IMR-90 (cell line): ENCODE data around the gene GPR65. TPM values are rescaled to one million over a fixed set of nuclear protein-coding genes. Genes with fewer than 3 reads are reported as not detected.

Experiments
- ATAC-seq: fragments of 200-7000 bp; cut with Tn5 transposase; 2 replicates; pipeline ENCODE4 v1.9.1; 2020; ENCODE audit warnings: low read depth, mild to moderate bottlenecking, moderate library complexity
- BruUV-seq: library from RNA; stranded (reverse); fragments of 400-500 nt; replicated peaks from 2 replicates; lab custom pipeline; 2021; lab: Mats Ljungman, UMichigan
- CTCF ChIA-PET: fragments of 300-600 bp; formaldehyde crosslinking; extraction: SDS; loops from one replicate; lab custom pipeline; 2021; ENCODE audit warnings: antibody characterized with exemption; lab: Yijun Ruan, JAX
- POLR2A ChIA-PET: fragments of 300-600 bp; sonication (Branson Sonifier 250); formaldehyde crosslinking; loops from one replicate; lab custom pipeline; 2022; ENCODE audit warnings: antibody characterized with exemption; ENCODE audit not compliant: unreplicated experiment; lab: Charles Lee
- DNase-seq: peaks from one replicate; pipeline ENCODE4 v3.0.0; 2013
- H2AFZ ChIP-seq: replicated peaks from 2 replicates; pipeline ENCODE3; 2013; ENCODE audit warnings: low read length, mild to moderate bottlenecking; ENCODE audit not compliant: poor library complexity
- H2AK5ac ChIP-seq: 2 replicates; pipeline ENCODE4 v1.6.1; 2013; ENCODE audit warnings: low read depth, low read length, inconsistent platforms
- H2AK9ac ChIP-seq: replicated peaks from 2 replicates; pipeline ENCODE3; 2013; ENCODE audit warnings: mild to moderate bottlenecking, low read depth, low read length, moderate library complexity; ENCODE audit not compliant: poor library complexity
- H2BK120ac ChIP-seq: 2 replicates; pipeline ENCODE4 v1.6.1; 2013; ENCODE audit warnings: low read depth, low read length, inconsistent platforms
- H2BK15ac ChIP-seq: 3 replicates; pipeline ENCODE4 v1.6.1; 2013; ENCODE audit warnings: low read depth, low read length, inconsistent platforms
- H2BK20ac ChIP-seq: 2 replicates; pipeline ENCODE4 v1.6.1; 2013; ENCODE audit warnings: low read depth, mild to moderate bottlenecking, inconsistent platforms, low read length, moderate library complexity
- H2BK5ac ChIP-seq: 2 replicates; pipeline ENCODE4 v1.6.1; 2013; ENCODE audit warnings: mild to moderate bottlenecking, low read depth, low read length, inconsistent platforms; ENCODE audit not compliant: poor library complexity, severe bottlenecking
- H3K14ac ChIP-seq: replicated peaks from 2 replicates; pipeline ENCODE4 v1.6.1; 2013; ENCODE audit warnings: low read depth, low read length, inconsistent platforms
- H3K18ac ChIP-seq: 2 replicates; pipeline ENCODE4 v1.6.1; 2013; ENCODE audit warnings: low read depth, low read length, control low read depth
- H3K23ac ChIP-seq: 2 replicates; pipeline ENCODE4 v1.6.1; 2013; ENCODE audit warnings: low read depth, low read length, inconsistent platforms
- H3K27ac ChIP-seq: 2 replicates; pipeline ENCODE4 v1.5.1; 2013; ENCODE audit warnings: mild to moderate bottlenecking, control low read depth, low read length; ENCODE audit not compliant: insufficient read depth
- H3K27me3 ChIP-seq: 2 replicates; pipeline ENCODE4 v1.6.1; 2013; ENCODE audit warnings: low read length; ENCODE audit not compliant: control insufficient read depth, insufficient read depth
- H3K36me3 ChIP-seq: 2 replicates; pipeline ENCODE4 v1.6.1; 2013; ENCODE audit warnings: low read length, mixed read lengths; ENCODE audit not compliant: control insufficient read depth, insufficient read depth
- H3K4ac ChIP-seq: 2 replicates; pipeline ENCODE4 v1.6.1; 2013; ENCODE audit warnings: low read depth, low read length, inconsistent platforms
- H3K4me1 ChIP-seq: 2 replicates; pipeline ENCODE4 v1.6.1; 2013; ENCODE audit warnings: low read length, mixed read lengths; ENCODE audit not compliant: control insufficient read depth, insufficient read depth
- H3K4me2 ChIP-seq: 2 replicates; pipeline ENCODE4 v1.6.1; 2013; ENCODE audit warnings: low read depth, mild to moderate bottlenecking, control low read depth, low read length, moderate library complexity
- H3K4me3 ChIP-seq: 2 replicates; pipeline ENCODE4 v1.5.1; 2013; ENCODE audit warnings: low read depth, mild to moderate bottlenecking, control low read depth, low read length, moderate library complexity; ENCODE audit not compliant: insufficient read depth
- H3K56ac ChIP-seq: 2 replicates; pipeline ENCODE4 v1.6.1; 2013; ENCODE audit warnings: low read length, inconsistent platforms; ENCODE audit not compliant: insufficient read depth; ENCODE audit errors: extremely low read depth
- H3K79me1 ChIP-seq, 2 experiments: 2 replicates each; pipeline ENCODE4 v1.6.1; 2013; ENCODE audit warnings: low read length in 2 of 2, inconsistent platforms in 1 of 2, low read depth in 1 of 2
- H3K9ac ChIP-seq: 2 replicates; pipeline ENCODE4 v1.6.1; 2013; ENCODE audit warnings: low read depth, low read length, control low read depth
- H3K9me1 ChIP-seq: 2 replicates; pipeline ENCODE4 v1.6.1; 2013; ENCODE audit warnings: low read length, inconsistent platforms; ENCODE audit not compliant: insufficient read depth
- H3K9me3 ChIP-seq: 2 replicates; pipeline ENCODE4 v1.6.1; 2013; ENCODE audit warnings: low read length; ENCODE audit not compliant: control insufficient read depth, insufficient read depth
- H4K20me1 ChIP-seq: 2 replicates; pipeline ENCODE4 v1.6.1; 2013; ENCODE audit warnings: low read length, inconsistent platforms; ENCODE audit not compliant: insufficient read depth
- H4K5ac ChIP-seq: 2 replicates; pipeline ENCODE4 v1.6.1; 2013; ENCODE audit warnings: mild to moderate bottlenecking, low read depth, low read length, control low read depth
- H4K8ac ChIP-seq, 2 experiments: 2 replicates each; pipeline ENCODE4 v1.6.1; 2013; ENCODE audit warnings: low read depth in 2 of 2, low read length in 2 of 2, control low read depth in 1 of 2, inconsistent platforms in 1 of 2
- H4K91ac ChIP-seq: 2 replicates; pipeline ENCODE4 v1.6.1; 2013; ENCODE audit warnings: low read depth, low read length, inconsistent platforms; ENCODE audit not compliant: insufficient read depth
- BHLHE40 ChIP-seq: fragments of 150-350 bp; IDR thresholded peaks from 2 replicates; pipeline ENCODE4 v1.6.1; 2016; ENCODE audit warnings: mild to moderate bottlenecking, low read depth, low read length
- CHD1 ChIP-seq: IDR thresholded peaks from 2 replicates; pipeline ENCODE4 v1.6.1; 2012; ENCODE audit warnings: low read depth, low read length, improper control_type of control experiment
- CTCF ChIP-seq: conservative IDR thresholded peaks from 2 replicates; pipeline ENCODE4 v1.5.1; 2012; ENCODE audit warnings: mild to moderate bottlenecking, low read depth, low read length, improper control_type of control experiment
- FOS ChIP-seq: fragments of 150-350 bp; IDR thresholded peaks from 2 replicates; pipeline ENCODE4 v1.6.1; 2016; ENCODE audit warnings: low read depth, low read length
- MAFK ChIP-seq: IDR thresholded peaks from 2 replicates; pipeline ENCODE4 v1.6.1; 2012; ENCODE audit warnings: low read depth, low read length, improper control_type of control experiment
- MAZ ChIP-seq: IDR thresholded peaks from 2 replicates; pipeline ENCODE4 v1.6.1; 2012; ENCODE audit warnings: low read depth, mild to moderate bottlenecking, low read length, improper control_type of control experiment, moderate library complexity, borderline replicate concordance
- MXI1 ChIP-seq: IDR thresholded peaks from 2 replicates; pipeline ENCODE4 v1.6.1; 2012; ENCODE audit warnings: low read depth, mild to moderate bottlenecking, low read length, moderate library complexity, borderline replicate concordance
- NFE2L2 ChIP-seq: fragments of 150-350 bp; IDR thresholded peaks from 2 replicates; pipeline ENCODE4 v1.6.1; 2016; ENCODE audit warnings: low read depth, mild to moderate bottlenecking, low read length
- POLR2A ChIP-seq: IDR thresholded peaks from 2 replicates; pipeline ENCODE4 v1.6.1; 2012; ENCODE audit warnings: mild to moderate bottlenecking, low read depth, low read length
- RAD21 ChIP-seq: IDR thresholded peaks from 2 replicates; pipeline ENCODE4 v1.6.1; 2012; ENCODE audit warnings: low read length, improper control_type of control experiment
- RCOR1 ChIP-seq: IDR thresholded peaks from 2 replicates; pipeline ENCODE4 v1.6.1; 2012; ENCODE audit warnings: mild to moderate bottlenecking, low read length, improper control_type of control experiment; ENCODE audit not compliant: insufficient replicate concordance
- RFX5 ChIP-seq: IDR thresholded peaks from 2 replicates; pipeline ENCODE4 v1.8.0; 2012; ENCODE audit warnings: low read depth, mild to moderate bottlenecking, low read length, moderate library complexity
- SMC3 ChIP-seq: fragments of 150-350 bp; IDR thresholded peaks from 2 replicates; pipeline ENCODE4 v1.6.1; 2016; ENCODE audit warnings: low read depth, mild to moderate bottlenecking, antibody characterized with exemption, low read length, moderate library complexity
- USF2 ChIP-seq: fragments of 150-350 bp; IDR thresholded peaks from 2 replicates; pipeline ENCODE4 v1.6.1; 2017; ENCODE audit warnings: mild to moderate bottlenecking, antibody characterized with exemption, low read length, low read depth
- WGBS, 2 experiments: methylation state at CpG; one replicate each; pipeline versions ENCODE4 v1.1.5 to v1.1.7; 2013; ENCODE audit warnings: missing lambda C conversion rate in 2 of 2; ENCODE audit not compliant: insufficient read length in 1 of 2; ENCODE audit errors: extremely low coverage in 2 of 2; 5-methylcytosine and 5-hydroxymethylcytosine counted together
- dilution Hi-C: fragments of 300-500 bp; cut with HindIII; formaldehyde crosslinking; loops from one replicate; pipeline ENCODE4 v1.14.3; 2018; ENCODE audit warnings: low sequenced_read_pairs; ENCODE audit not compliant: unreplicated experiment
- in situ Hi-C: fragments of 300-500 bp; cut with MboI; formaldehyde crosslinking; loops from 3 replicates; pipeline ENCODE4 v1.14.3; 2019; ENCODE audit warnings: low sequenced_read_pairs, inconsistent platforms, mixed read lengths
- intact Hi-C: fragments of 100-400 bp; cut with micrococcal nuclease; formaldehyde crosslinking; loops from 2 replicates; pipeline ENCODE4 v1.10.0; 2022
- polyA plus RNA-seq, 3 experiments: library from polyadenylated mRNA; depleted of rRNA; stranded (reverse); fragments of >200 nt; gene quantifications; 2 replicates each; pipeline ENCODE4 v1.2.3, GENCODE V29; 2012; ENCODE audit warnings: low replicate concordance in 1 of 3
- total RNA-seq: library from RNA; depleted of rRNA; stranded (reverse); fragments of >200 nt; gene quantifications from 2 replicates; pipeline ENCODE4 v1.2.3, GENCODE V29; 2012
- TF ChIP-seq, protein P1 (sequence below): fragments of 150-350 bp; IDR thresholded peaks from 2 replicates; pipeline ENCODE4 v1.6.1; 2016; ENCODE audit warnings: low read depth, mild to moderate bottlenecking, low read length, moderate library complexity, borderline replicate concordance

The GPR65 gene
- total and polyA plus RNA-seq, 2 of the 4 experiments (the other 2 are of a cell fraction), result 0.05 to 0.18 TPM

DNA sequence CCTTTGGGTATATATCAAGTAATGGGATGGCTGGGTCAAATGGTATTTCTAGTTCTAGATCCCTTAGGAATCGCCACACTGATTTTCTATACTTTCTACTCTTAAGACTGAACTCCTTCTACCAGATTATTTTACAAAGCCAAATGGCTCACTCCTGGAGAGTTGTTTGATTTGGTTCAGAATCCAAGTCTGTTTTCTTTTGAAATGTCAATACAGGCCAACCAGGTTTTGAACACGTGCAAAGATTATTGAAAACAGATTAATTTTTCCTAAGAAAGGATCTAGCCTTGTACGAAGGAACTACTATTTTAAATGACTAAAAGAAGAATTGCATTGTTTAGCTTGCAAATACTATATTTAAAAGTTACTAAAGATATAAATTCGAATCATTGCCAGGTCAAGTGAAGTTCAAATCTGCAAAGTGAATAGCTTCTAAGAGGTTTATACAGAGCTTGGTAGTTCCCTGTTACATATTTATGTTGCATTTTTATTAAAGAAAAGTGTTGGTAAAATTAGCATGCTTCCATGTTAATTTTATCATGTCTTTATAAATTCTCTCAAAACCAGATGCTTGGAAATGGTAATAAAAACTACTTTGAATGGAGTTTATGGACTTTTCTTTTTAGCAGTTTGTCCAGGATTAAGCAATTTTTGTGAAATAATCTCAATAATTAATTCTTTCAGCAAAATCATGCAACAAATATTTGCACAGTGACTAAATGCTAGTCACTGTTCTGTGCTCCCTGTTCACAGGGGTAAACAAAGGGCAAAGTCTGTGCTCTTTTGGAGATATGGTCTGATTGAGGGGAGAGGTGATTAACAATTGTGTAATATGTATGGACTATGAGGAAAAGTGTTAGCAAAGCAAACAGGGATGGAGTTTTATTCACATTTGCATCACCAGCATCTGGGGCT is 38.9 kb downstream of the GPR65 start:
- dilution Hi-C loops (no loop called here), in situ Hi-C loops (no loop called here), intact Hi-C loops (no loop called here)
- Histone ChIP-seq H4K5ac (no peak overlapping the region), H4K91ac (no peak overlapping the region), H4K8ac (no peak overlapping the region), H3K4me3 (no peak overlapping the region), H2BK15ac (no peak overlapping the region), H3K14ac (no peak overlapping the region), H2AK9ac (no peak overlapping the region), H3K9me1 (no peaks in the 10 kb centered on the region), H3K36me3 (no peaks in the 10 kb centered on the region), H3K79me1 (no peaks in the 10 kb centered on the region), H2AFZ (no peak overlapping the region), H3K18ac (no peak overlapping the region), H4K20me1 (no peaks in the 10 kb centered on the region), H3K9me3 (0 out of 2 replicates have a peak, but pooled peaks cover 1% of the 10 kb centered on the region), H2BK5ac (no peak overlapping the region), H3K27me3 (no peaks in the 10 kb centered on the region), H3K27ac (no peak overlapping the region), H2BK120ac (no peak overlapping the region), H3K23ac (no peak overlapping the region), H2AK5ac (no peak overlapping the region), H3K4me2 (no peak overlapping the region), H3K56ac (no peak overlapping the region), H3K4ac (no peak overlapping the region), H2BK20ac (no peak overlapping the region), H3K9ac (no peak overlapping the region), H3K4me1 (no peaks in the 10 kb centered on the region)
- DNase-seq, result no peak
- BruUV-seq, result no TSS peak
- no CpG with 5 or more reads among the region's 4 CpGs for WGBS, 2 experiments
- no peak for ATAC-seq
- POLR2A ChIA-PET, result no interaction called here
- CTCF ChIA-PET, result no interaction called here
- TF ChIP-seq, protein P1, sequence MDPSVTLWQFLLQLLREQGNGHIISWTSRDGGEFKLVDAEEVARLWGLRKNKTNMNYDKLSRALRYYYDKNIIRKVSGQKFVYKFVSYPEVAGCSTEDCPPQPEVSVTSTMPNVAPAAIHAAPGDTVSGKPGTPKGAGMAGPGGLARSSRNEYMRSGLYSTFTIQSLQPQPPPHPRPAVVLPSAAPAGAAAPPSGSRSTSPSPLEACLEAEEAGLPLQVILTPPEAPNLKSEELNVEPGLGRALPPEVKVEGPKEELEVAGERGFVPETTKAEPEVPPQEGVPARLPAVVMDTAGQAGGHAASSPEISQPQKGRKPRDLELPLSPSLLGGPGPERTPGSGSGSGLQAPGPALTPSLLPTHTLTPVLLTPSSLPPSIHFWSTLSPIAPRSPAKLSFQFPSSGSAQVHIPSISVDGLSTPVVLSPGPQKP, result no peak
- TF ChIP-seq POLR2A, result no peak
- no peak for TF ChIP-seq CHD1
- TF ChIP-seq NFE2L2, result no peak
- no peak for TF ChIP-seq BHLHE40
- TF ChIP-seq MXI1, result no peak
- no peak for TF ChIP-seq RFX5
- TF ChIP-seq MAZ, result no peak
- TF ChIP-seq RCOR1, result no peak
- no peak for TF ChIP-seq SMC3
- no peak for TF ChIP-seq FOS
- TF ChIP-seq MAFK, result no peak
- TF ChIP-seq RAD21, result no peak
- TF ChIP-seq USF2, result no peak
- no peak for TF ChIP-seq CTCF
